ENCODE data around the gene TM2D1.
A peak's percentile ranks its signal among the peaks of the same experiment; 100 is the strongest.

TM2D1 gene

DNA sequence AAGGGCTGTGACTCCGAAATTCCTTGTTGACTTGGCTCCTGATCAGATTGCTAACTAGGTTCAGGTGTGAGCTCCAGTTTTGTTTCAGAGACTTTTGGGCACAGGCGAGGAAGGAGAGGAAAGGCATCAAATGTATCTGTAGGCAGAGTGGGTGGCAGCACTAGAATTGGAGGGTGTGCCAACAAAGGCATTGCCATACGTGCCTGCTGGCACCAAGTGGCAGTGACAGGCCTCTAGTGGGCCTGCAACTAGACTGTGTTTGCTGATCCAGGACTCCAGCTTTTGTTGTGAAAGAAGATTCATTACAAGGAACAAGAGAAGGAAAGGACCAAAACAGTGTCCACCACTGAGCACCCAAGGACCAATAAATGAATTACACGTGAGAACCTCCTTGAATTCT, 79.5 kb downstream of the TM2D1 start:
- TF ChIP-seq, protein P1, sequence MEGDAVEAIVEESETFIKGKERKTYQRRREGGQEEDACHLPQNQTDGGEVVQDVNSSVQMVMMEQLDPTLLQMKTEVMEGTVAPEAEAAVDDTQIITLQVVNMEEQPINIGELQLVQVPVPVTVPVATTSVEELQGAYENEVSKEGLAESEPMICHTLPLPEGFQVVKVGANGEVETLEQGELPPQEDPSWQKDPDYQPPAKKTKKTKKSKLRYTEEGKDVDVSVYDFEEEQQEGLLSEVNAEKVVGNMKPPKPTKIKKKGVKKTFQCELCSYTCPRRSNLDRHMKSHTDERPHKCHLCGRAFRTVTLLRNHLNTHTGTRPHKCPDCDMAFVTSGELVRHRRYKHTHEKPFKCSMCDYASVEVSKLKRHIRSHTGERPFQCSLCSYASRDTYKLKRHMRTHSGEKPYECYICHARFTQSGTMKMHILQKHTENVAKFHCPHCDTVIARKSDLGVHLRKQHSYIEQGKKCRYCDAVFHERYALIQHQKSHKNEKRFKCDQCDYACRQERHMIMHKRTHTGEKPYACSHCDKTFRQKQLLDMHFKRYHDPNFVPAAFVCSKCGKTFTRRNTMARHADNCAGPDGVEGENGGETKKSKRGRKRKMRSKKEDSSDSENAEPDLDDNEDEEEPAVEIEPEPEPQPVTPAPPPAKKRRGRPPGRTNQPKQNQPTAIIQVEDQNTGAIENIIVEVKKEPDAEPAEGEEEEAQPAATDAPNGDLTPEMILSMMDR (IDR thresholded peaks at IDR 0.05) = no peak
- DNase-seq = no peak
- no peak overlapping the region for H3K27ac Mint-ChIP-seq
- no peak overlapping the region for H3K4me3 Mint-ChIP-seq
- H3K36me3 Mint-ChIP-seq (ENCODE audit: low read depth) = no peaks in the 10 kb centered on the region
- H3K4me1 Mint-ChIP-seq = peaks cover 14% of the 10 kb centered on the region
- peaks cover 6% of the 10 kb centered on the region for H3K27me3 Mint-ChIP-seq (ENCODE audit: low read depth, poor library complexity)
- no peaks in the 10 kb centered on the region for H3K9me3 Mint-ChIP-seq

DNA sequence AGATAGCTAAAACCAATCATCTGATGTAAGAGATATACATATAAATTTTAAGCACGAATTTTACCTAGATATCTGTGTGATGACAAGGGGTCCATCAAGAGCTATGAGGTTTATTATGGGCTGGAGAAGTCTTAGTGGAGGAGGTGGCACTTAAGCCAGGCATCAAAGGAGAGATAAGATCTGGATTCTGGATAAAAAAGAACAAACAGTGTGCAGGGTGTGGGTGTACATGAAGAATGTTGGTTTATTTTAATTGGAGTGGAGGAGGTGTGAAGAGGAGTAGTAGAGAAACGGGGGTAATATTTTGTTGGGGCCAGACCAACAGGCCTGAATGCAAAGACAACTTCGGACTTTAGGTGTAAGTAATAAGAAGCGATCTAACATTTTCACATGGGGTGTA, 80.6 kb downstream of the TM2D1 start:
- no peaks in the 10 kb centered on the region for H3K36me3 Mint-ChIP-seq (ENCODE audit: low read depth)
- no peak overlapping the region for H3K4me3 Mint-ChIP-seq
- no peak for DNase-seq
- peaks cover 18% of the 10 kb centered on the region for H3K4me1 Mint-ChIP-seq
- peaks cover 6% of the 10 kb centered on the region for H3K27me3 Mint-ChIP-seq (ENCODE audit: low read depth, poor library complexity)
- TF ChIP-seq, protein P1 (IDR thresholded peaks at IDR 0.05) = no peak
- no peaks in the 10 kb centered on the region for H3K9me3 Mint-ChIP-seq
- H3K27ac Mint-ChIP-seq = no peak overlapping the region

DNA sequence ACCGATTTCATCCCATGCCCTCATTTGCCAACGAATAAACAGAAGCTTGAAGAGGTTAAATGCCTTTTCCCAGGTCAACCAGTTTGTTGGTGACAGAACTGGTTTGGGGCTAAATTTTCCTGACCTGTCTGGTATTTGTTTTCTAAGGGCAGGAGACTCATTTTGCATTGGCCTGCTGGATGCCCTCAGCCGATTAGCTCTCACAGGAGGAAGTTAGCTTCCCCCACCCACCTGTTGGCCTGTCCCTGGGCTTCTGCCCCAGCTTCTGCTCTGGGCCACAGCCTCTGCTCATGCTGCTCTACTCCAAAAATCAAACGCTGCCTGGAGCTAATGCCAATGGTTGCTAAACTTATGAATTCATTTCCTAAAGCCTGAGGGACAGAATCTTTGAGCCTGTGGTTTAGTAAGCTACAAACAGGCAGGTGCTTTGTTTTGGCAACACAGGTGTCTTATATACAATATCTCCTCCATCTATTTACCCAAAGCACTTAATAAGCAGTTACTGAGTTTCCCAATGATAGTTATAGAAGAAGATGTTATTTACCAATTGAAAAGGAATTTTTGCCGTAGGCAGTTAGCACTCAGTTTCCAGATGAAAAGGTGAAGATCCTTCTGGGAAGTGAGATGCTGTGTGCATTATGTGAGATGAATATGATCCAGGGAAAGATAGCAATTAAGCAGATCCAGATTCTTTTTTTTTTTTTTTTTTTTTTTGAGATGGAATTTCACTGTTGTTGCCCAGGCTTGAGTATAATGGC, 82.3 kb downstream of the TM2D1 start:
- Mint-ChIP-seq H3K4me3 (no peak overlapping the region), H3K36me3 (ENCODE audit: low read depth) (no peaks in the 10 kb centered on the region), H3K4me1 (peaks cover 18% of the 10 kb centered on the region), H3K9me3 (no peaks in the 10 kb centered on the region), H3K27ac (no peak overlapping the region), H3K27me3 (ENCODE audit: low read depth, poor library complexity) (peaks cover 6% of the 10 kb centered on the region)
- TF ChIP-seq, protein P1 (IDR thresholded peaks at IDR 0.05) = no peak
- DNase-seq = no peak

DNA sequence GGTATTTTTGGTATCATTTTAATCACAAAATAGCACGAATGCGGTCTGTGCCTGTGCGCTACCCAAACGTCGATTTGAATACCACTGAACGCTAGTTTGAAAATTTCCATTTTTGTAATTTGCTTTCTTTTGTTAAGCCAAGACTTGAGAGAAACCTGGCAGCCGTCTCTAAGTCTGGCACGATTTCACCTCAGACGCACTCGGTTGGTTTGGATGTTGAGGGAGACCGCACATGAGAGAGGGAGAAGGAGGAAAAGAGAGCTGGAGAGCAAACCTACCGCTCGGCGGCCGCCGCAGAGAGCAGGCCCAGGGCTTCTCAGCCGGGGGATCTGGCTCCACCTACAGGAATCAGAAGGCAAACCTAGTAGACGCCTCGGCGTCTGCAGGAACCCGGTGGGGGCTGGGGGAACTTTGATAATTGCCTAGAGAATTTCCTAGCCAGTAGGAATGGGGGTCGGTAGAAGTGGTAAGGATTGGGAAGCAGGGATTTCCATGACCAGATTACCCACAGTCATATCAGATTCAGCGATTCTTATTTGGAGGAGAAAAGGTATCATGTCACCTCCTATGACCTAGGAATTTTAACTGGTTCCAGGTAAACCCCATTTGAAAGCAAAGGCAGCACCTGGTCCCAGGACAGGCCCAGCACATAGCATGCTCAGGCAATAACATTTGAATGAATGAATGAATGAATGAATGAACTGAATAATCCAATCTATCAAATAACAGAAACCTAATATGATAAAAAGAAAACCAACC, 83.2 kb downstream of the TM2D1 start:
- H3K27me3 Mint-ChIP-seq (ENCODE audit: low read depth, poor library complexity) = peaks cover 6% of the 10 kb centered on the region
- DNase-seq = peak; percentile 76
- peaks cover 18% of the 10 kb centered on the region for H3K4me1 Mint-ChIP-seq
- H3K4me3 Mint-ChIP-seq = no peak overlapping the region
- TF ChIP-seq, protein P1 (IDR thresholded peaks at IDR 0.05) = peak; percentile 67
- no peaks in the 10 kb centered on the region for H3K9me3 Mint-ChIP-seq
- no peak overlapping the region for H3K27ac Mint-ChIP-seq
- no peaks in the 10 kb centered on the region for H3K36me3 Mint-ChIP-seq (ENCODE audit: low read depth)

DNA sequence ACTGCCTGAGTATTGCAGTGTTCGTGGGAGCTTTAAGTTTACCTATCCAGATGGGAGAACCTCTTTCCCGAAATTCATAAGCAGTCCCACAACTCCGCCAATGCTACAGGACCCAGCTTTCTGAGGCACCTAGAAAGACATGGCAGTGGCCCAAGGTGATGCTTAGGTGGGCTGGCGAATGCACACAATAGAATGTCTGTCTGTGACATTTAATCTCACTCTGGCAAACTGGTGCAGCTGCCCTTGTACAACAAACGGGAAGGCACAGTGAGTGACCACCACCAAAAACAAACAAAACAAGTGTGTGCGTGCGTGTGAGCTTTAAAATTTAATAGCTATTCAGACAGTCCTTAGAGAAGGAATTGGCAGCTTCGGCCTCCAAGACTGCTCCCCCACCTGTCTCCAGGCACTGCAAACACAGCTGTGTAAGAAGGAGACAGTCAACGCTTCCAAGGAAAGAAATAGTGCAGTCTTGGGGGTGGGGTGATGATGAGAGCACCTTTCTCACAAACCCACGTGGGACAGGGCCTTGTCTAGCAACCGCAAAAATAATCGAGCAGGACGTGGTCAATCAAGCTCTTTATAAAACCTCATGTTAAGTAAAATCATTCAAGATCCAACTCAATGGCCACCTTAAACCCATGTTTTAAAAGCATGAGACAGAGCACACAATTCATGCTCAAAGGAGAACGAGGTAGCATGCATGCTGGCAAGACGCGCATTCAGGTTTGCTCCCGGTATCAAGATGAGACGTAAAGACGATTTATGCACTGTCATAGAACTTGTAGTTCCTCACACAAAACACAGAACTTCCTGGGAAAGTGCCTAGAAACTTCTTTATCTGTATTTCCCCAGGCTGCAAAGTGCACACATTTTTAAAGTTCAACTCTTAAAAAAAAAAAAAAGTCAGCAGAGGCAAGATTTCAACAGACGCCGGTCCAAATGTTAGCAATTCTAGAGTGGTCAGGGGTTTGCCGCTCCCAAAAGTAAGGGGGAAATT, 84.1 kb downstream of the TM2D1 start:
- Mint-ChIP-seq H3K9me3 (no peaks in the 10 kb centered on the region), H3K36me3 (ENCODE audit: low read depth) (no peaks in the 10 kb centered on the region), H3K27me3 (ENCODE audit: low read depth, poor library complexity) (peaks cover 6% of the 10 kb centered on the region), H3K4me1 (peaks cover 18% of the 10 kb centered on the region), H3K4me3 (no peak overlapping the region), H3K27ac (no peak overlapping the region)
- TF ChIP-seq, protein P1 (IDR thresholded peaks at IDR 0.05) = no peak
- DNase-seq = no peak
